GM12878 (cell line): ENCODE measurements around the gene ERC2.

Experiments used
- BHLHE40 ChIP-seq, 2 experiments: fragments of 450-650 bp in 1 of 2; IDR thresholded peaks; 2 replicates each; pipeline ENCODE4 v1.6.1; 2011 to 2017; ENCODE audit warnings: low read depth in 2 of 2, borderline replicate concordance in 1 of 2, improper control_type of control experiment in 1 of 2, low read length in 1 of 2, mild to moderate bottlenecking in 1 of 2
- CBFB ChIP-seq: IDR thresholded peaks from 2 replicates; pipeline ENCODE4 v1.6.1; 2016; ENCODE audit warnings: antibody characterized with exemption, low read depth
- CHD2 ChIP-seq: IDR thresholded peaks from 2 replicates; pipeline ENCODE4 v1.6.1; 2011; ENCODE audit warnings: low read depth, low read length, improper control_type of control experiment, borderline replicate concordance
- CHD4 ChIP-seq: fragments of 200-600 bp; sonication (generic); IDR thresholded peaks from 2 replicates; pipeline ENCODE4 v1.6.1; 2016; ENCODE audit warnings: mild to moderate bottlenecking
- EGR1 ChIP-seq, 2 experiments: IDR thresholded peaks; 1 replicate in 1 of 2; 2 replicates in 1 of 2; pipeline ENCODE4 v1.6.1; 2011 to 2012; ENCODE audit warnings: low read depth in 2 of 2, low read length in 2 of 2, borderline replicate concordance in 1 of 2, mild to moderate bottlenecking in 1 of 2, moderate library complexity in 1 of 2
- JUND ChIP-seq: IDR thresholded peaks from 2 replicates; pipeline ENCODE4 v1.6.1; 2012; ENCODE audit warnings: low read depth, mild to moderate bottlenecking, low read length, improper control_type of control experiment, moderate library complexity
- MTA3 ChIP-seq: IDR thresholded peaks from 2 replicates; pipeline ENCODE4 v1.6.1; 2012; ENCODE audit warnings: low read length, inconsistent platforms, borderline replicate concordance
- MYC ChIP-seq: IDR thresholded peaks from 2 replicates; pipeline ENCODE4 v1.6.1; 2011; ENCODE audit warnings: mild to moderate bottlenecking, low read length, moderate library complexity, inconsistent platforms; ENCODE audit not compliant: insufficient read depth, insufficient replicate concordance, insufficient read length, severe bottlenecking
- POLR2A ChIP-seq: IDR thresholded peaks from 2 replicates; pipeline ENCODE4 v1.6.1; 2011; ENCODE audit warnings: low read depth, mild to moderate bottlenecking, low read length
- RCOR1 ChIP-seq: conservative IDR thresholded peaks from 2 replicates; pipeline ENCODE4 v1.6.1; 2012; ENCODE audit warnings: low read depth, low read length, improper control_type of control experiment
- RFX5 ChIP-seq: IDR thresholded peaks from 2 replicates; pipeline ENCODE4 v1.6.1; 2011; ENCODE audit warnings: low read depth, low read length, improper control_type of control experiment
- TCF12 ChIP-seq: IDR thresholded peaks from 2 replicates; pipeline ENCODE4 v1.6.1; 2011; ENCODE audit warnings: low read depth, mild to moderate bottlenecking, low read length
- TF ChIP-seq, protein P1 (sequence below), 3 experiments: IDR thresholded peaks in 2 of 3; conservative IDR thresholded peaks in 1 of 3; 2 replicates each; pipeline ENCODE4 v1.5.1; 2011; ENCODE audit warnings: low read depth in 3 of 3, low read length in 3 of 3, mild to moderate bottlenecking in 3 of 3, control low read depth in 2 of 3, moderate library complexity in 2 of 3, inconsistent platforms in 1 of 3, mixed read lengths in 1 of 3; ENCODE audit not compliant: control insufficient read depth in 2 of 3, insufficient read depth in 1 of 3; ENCODE audit errors: extremely low read depth in 1 of 3
- TF ChIP-seq, protein P2 (sequence below): IDR thresholded peaks from 2 replicates; pipeline ENCODE4 v1.6.1; 2012; ENCODE audit warnings: mild to moderate bottlenecking, low read depth, low read length

DNA sequence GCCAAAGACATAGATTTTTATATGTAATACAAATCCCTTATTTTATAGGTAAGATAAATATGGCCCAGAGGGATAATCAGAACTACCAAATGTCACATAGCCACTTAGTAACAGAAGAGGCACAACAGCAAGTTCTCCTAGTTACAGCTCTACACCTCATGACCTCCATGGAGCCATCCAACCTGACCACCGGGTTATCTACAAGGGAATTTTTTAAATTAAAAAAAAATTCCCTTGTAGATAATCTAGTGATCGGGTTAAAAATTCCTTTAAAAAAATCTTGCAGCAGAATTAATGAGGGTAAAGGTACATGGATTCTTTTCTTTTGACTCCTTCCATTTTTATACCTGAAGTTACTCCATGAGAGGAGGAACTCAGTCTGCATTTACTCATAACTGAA, 615.9 kb downstream of the ERC2 start:
- TF ChIP-seq BHLHE40 (IDR thresholded peaks at IDR 0.05; ENCODE audit: borderline replicate concordance in 1 of 2, low read depth in 2 of 2, low read length in 1 of 2), result no peak
- no peak for TF ChIP-seq CBFB
- no peak for TF ChIP-seq RFX5
- no peak for TF ChIP-seq TCF12
- TF ChIP-seq, protein P1, sequence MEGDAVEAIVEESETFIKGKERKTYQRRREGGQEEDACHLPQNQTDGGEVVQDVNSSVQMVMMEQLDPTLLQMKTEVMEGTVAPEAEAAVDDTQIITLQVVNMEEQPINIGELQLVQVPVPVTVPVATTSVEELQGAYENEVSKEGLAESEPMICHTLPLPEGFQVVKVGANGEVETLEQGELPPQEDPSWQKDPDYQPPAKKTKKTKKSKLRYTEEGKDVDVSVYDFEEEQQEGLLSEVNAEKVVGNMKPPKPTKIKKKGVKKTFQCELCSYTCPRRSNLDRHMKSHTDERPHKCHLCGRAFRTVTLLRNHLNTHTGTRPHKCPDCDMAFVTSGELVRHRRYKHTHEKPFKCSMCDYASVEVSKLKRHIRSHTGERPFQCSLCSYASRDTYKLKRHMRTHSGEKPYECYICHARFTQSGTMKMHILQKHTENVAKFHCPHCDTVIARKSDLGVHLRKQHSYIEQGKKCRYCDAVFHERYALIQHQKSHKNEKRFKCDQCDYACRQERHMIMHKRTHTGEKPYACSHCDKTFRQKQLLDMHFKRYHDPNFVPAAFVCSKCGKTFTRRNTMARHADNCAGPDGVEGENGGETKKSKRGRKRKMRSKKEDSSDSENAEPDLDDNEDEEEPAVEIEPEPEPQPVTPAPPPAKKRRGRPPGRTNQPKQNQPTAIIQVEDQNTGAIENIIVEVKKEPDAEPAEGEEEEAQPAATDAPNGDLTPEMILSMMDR (IDR thresholded peaks at IDR 0.05 in 2 of 3, conservative IDR thresholded peaks at IDR 0.05 in 1 of 3; ENCODE audit: control insufficient read depth in 2 of 3, extremely low read depth in 1 of 3, insufficient read depth in 1 of 3, low read depth in 3 of 3, low read length in 3 of 3), result no peak
- TF ChIP-seq JUND, result no peak
- no peak for TF ChIP-seq EGR1 (IDR thresholded peaks at IDR 0.05; ENCODE audit: borderline replicate concordance in 1 of 2, low read depth in 2 of 2, low read length in 2 of 2)
- no peak for TF ChIP-seq POLR2A
- TF ChIP-seq MTA3, result no peak
- no peak for TF ChIP-seq MYC
- TF ChIP-seq CHD2, result no peak
- TF ChIP-seq RCOR1, result no peak
- TF ChIP-seq, protein P2, sequence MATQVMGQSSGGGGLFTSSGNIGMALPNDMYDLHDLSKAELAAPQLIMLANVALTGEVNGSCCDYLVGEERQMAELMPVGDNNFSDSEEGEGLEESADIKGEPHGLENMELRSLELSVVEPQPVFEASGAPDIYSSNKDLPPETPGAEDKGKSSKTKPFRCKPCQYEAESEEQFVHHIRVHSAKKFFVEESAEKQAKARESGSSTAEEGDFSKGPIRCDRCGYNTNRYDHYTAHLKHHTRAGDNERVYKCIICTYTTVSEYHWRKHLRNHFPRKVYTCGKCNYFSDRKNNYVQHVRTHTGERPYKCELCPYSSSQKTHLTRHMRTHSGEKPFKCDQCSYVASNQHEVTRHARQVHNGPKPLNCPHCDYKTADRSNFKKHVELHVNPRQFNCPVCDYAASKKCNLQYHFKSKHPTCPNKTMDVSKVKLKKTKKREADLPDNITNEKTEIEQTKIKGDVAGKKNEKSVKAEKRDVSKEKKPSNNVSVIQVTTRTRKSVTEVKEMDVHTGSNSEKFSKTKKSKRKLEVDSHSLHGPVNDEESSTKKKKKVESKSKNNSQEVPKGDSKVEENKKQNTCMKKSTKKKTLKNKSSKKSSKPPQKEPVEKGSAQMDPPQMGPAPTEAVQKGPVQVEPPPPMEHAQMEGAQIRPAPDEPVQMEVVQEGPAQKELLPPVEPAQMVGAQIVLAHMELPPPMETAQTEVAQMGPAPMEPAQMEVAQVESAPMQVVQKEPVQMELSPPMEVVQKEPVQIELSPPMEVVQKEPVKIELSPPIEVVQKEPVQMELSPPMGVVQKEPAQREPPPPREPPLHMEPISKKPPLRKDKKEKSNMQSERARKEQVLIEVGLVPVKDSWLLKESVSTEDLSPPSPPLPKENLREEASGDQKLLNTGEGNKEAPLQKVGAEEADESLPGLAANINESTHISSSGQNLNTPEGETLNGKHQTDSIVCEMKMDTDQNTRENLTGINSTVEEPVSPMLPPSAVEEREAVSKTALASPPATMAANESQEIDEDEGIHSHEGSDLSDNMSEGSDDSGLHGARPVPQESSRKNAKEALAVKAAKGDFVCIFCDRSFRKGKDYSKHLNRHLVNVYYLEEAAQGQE, result no peak
- no peak for TF ChIP-seq CHD4
